Mesendoderm (in vitro differentiated cells): ENCODE results near the gene BEGAIN.

Experiments
- DNase-seq: peaks from one replicate; pipeline ENCODE4 v3.0.0; 2013
- H2AK5ac ChIP-seq: 2 replicates; pipeline ENCODE4 v1.6.1; 2013; ENCODE audit warnings: low read length, inconsistent platforms
- H2BK120ac ChIP-seq: 2 replicates; pipeline ENCODE4 v1.6.1; 2013; ENCODE audit warnings: low read depth, mild to moderate bottlenecking, low read length, moderate library complexity, mixed read lengths
- H2BK15ac ChIP-seq: replicated peaks from 2 replicates; pipeline ENCODE4 v1.6.1; 2013; ENCODE audit warnings: low read depth, mild to moderate bottlenecking, moderate library complexity
- H2BK5ac ChIP-seq: 2 replicates; pipeline ENCODE4 v1.6.1; 2013; ENCODE audit warnings: low read length, inconsistent platforms
- H3K18ac ChIP-seq: 2 replicates; pipeline ENCODE4 v1.6.1; 2013; ENCODE audit warnings: mild to moderate bottlenecking, low read length, mixed read lengths
- H3K23ac ChIP-seq: one replicate; pipeline ENCODE4 v1.6.1; 2013; ENCODE audit warnings: low read length
- H3K27ac ChIP-seq: 2 replicates; pipeline ENCODE4 v1.5.1; 2013; ENCODE audit warnings: low read depth, mild to moderate bottlenecking, inconsistent platforms, low read length, moderate library complexity
- H3K27me3 ChIP-seq: 2 replicates; pipeline ENCODE4 v1.6.1; 2013; ENCODE audit warnings: low read length, control low read depth, mild to moderate bottlenecking, inconsistent platforms; ENCODE audit not compliant: insufficient read depth, poor library complexity
- H3K36me3 ChIP-seq: 2 replicates; pipeline ENCODE4 v1.6.1; 2013; ENCODE audit warnings: low read length, inconsistent platforms; ENCODE audit not compliant: control insufficient read depth, insufficient read depth
- H3K4ac ChIP-seq: one replicate; pipeline ENCODE4 v1.6.1; 2013; ENCODE audit warnings: low read depth, mild to moderate bottlenecking, low read length, moderate library complexity
- H3K4me1 ChIP-seq: 2 replicates; pipeline ENCODE4 v1.6.1; 2013; ENCODE audit warnings: low read depth, low read length, inconsistent platforms; ENCODE audit not compliant: control insufficient read depth
- H3K4me2 ChIP-seq: 2 replicates; pipeline ENCODE4 v1.6.1; 2013; ENCODE audit warnings: low read length
- H3K4me3 ChIP-seq: 2 replicates; pipeline ENCODE4 v1.5.1; 2013; ENCODE audit warnings: mild to moderate bottlenecking, low read length
- H3K56ac ChIP-seq: one replicate; pipeline ENCODE4 v1.6.1; 2013; ENCODE audit warnings: low read length
- H3K79me1 ChIP-seq: 2 replicates; pipeline ENCODE4 v1.6.1; 2013; ENCODE audit warnings: low read length, inconsistent platforms
- H3K79me2 ChIP-seq: 2 replicates; pipeline ENCODE4 v1.6.1; 2013; ENCODE audit warnings: mild to moderate bottlenecking, low read length; ENCODE audit not compliant: control insufficient read depth, insufficient read depth
- H3K9ac ChIP-seq: 2 replicates; pipeline ENCODE4 v1.6.1; 2013; ENCODE audit warnings: low read length, inconsistent platforms
- H4K5ac ChIP-seq: one replicate; pipeline ENCODE4 v1.6.1; 2013; ENCODE audit warnings: low read length
- H4K8ac ChIP-seq: one replicate; pipeline ENCODE4 v1.6.1; 2013; ENCODE audit warnings: low read depth, mild to moderate bottlenecking, control low read depth, low read length, moderate library complexity
- WGBS: extraction: QIAGEN DNeasy Blood & Tissue Kit; methylation state at CpG from one replicate; pipeline ENCODE4 v1.1.7; 2013; ENCODE audit warnings: low lambda C conversion rate, missing lambda C conversion rate; ENCODE audit not compliant: insufficient coverage; ENCODE audit errors: extremely low coverage; 5-methylcytosine and 5-hydroxymethylcytosine counted together

BEGAIN gene

DNA sequence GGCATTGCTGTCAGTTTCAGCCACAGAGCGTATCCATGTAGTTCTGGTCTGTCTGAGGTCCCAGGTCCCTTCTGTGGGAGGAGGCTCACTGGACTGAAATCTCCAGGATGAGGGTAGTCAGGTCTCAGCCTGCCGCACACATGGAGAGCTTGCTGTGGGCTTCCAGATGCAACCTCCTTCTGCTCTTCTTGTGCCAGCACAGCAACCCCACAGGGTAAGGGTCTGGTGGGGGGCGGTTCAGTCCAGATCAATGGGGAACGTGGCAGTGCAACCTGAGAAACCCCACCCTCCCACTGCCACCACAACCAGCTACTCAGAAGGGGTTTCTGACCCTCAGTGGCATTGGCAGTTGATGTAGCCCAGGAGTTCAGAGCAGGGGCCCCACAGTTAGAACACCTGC is 61.2 kb downstream of the BEGAIN start:
- H3K27me3 ChIP-seq, result no peaks in the 10 kb centered on the region
- no peak overlapping the region for H2BK120ac ChIP-seq
- no CpG with 5 or more reads among the region's 4 CpGs for WGBS
- H3K27ac ChIP-seq, result no peak overlapping the region
- H2BK5ac ChIP-seq, result no peak overlapping the region
- H4K5ac ChIP-seq, result no peak overlapping the region
- H3K4ac ChIP-seq, result no peak overlapping the region
- no peaks in the 10 kb centered on the region for H3K36me3 ChIP-seq
- H4K8ac ChIP-seq, result no peak overlapping the region
- no peak overlapping the region for H3K18ac ChIP-seq
- H3K9ac ChIP-seq, result no peak overlapping the region
- no peaks in the 10 kb centered on the region for H3K4me1 ChIP-seq
- no peak overlapping the region for H3K4me3 ChIP-seq
- H2BK15ac ChIP-seq, result no peak overlapping the region
- no peak overlapping the region for H3K56ac ChIP-seq
- no peak overlapping the region for H2AK5ac ChIP-seq
- DNase-seq, result no peak
- H3K4me2 ChIP-seq, result no peak overlapping the region
- no peaks in the 10 kb centered on the region for H3K79me2 ChIP-seq
- H3K79me1 ChIP-seq, result no peaks in the 10 kb centered on the region
- no peak overlapping the region for H3K23ac ChIP-seq

DNA sequence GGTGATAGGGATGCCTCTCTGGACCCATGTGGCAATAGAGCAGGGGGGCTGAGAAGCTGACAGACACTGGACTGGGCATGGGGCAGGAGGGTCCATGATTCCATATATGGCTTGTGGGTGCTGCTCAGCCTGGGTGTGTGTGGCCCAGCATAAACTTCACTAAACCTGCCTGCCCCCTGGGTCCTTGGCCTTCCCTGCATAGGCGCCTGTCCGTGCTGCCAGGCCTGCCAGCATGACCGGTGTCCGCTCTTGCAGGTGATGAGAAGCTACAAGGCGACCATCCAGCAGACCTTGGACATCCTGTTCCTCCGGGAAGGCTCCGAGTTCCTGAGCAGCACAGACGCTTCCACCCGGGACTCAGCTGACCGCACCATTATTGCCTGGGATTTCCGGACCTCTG is 61.6 kb downstream of the BEGAIN start:
- no peak overlapping the region for H3K18ac ChIP-seq
- H4K8ac ChIP-seq, result no peak overlapping the region
- H3K36me3 ChIP-seq, result no peaks in the 10 kb centered on the region
- no peak overlapping the region for H2BK15ac ChIP-seq
- no peaks in the 10 kb centered on the region for H3K79me1 ChIP-seq
- no peak overlapping the region for H3K56ac ChIP-seq
- DNase-seq, result no peak
- no peak overlapping the region for H3K9ac ChIP-seq
- no peak overlapping the region for H3K4me2 ChIP-seq
- WGBS, result no CpG with 5 or more reads among the region's 11 CpGs
- H3K4me1 ChIP-seq, result no peaks in the 10 kb centered on the region
- no peak overlapping the region for H2AK5ac ChIP-seq
- no peaks in the 10 kb centered on the region for H3K27me3 ChIP-seq
- no peak overlapping the region for H2BK5ac ChIP-seq
- H3K4me3 ChIP-seq, result no peak overlapping the region
- no peaks in the 10 kb centered on the region for H3K79me2 ChIP-seq
- H3K4ac ChIP-seq, result no peak overlapping the region
- H2BK120ac ChIP-seq, result no peak overlapping the region
- no peak overlapping the region for H4K5ac ChIP-seq
- no peak overlapping the region for H3K27ac ChIP-seq
- no peak overlapping the region for H3K23ac ChIP-seq

DNA sequence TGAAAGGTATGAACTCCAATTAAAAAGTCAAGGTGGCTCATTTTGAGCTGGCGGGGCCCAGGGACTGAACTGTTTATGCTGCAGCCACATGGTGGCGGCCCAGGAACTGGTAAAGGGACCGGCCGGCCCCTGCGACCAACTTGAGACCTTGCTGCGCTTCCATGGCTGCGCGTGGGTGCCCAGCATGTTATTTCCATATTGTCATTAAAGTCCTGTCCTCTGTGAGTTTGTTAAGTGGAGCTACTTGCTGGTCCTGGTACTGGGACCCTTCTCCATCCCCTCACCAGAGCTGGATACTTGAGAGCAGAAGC is 62.3 kb downstream of the BEGAIN start:
- Histone ChIP-seq H2BK15ac (no peak overlapping the region), H3K36me3 (no peaks in the 10 kb centered on the region), H3K23ac (no peak overlapping the region), H3K9ac (no peak overlapping the region), H3K79me2 (no peaks in the 10 kb centered on the region), H3K27me3 (no peaks in the 10 kb centered on the region), H4K8ac (no peak overlapping the region), H3K4me3 (no peak overlapping the region), H4K5ac (no peak overlapping the region), H3K4me2 (no peak overlapping the region), H3K4me1 (no peaks in the 10 kb centered on the region), H3K27ac (no peak overlapping the region), H3K56ac (no peak overlapping the region), H3K18ac (no peak overlapping the region), H3K4ac (no peak overlapping the region), H2BK120ac (no peak overlapping the region), H2BK5ac (no peak overlapping the region), H2AK5ac (no peak overlapping the region), H3K79me1 (no peaks in the 10 kb centered on the region)
- no CpG with 5 or more reads among the region's 8 CpGs for WGBS
- DNase-seq, result peak; percentile 45

DNA sequence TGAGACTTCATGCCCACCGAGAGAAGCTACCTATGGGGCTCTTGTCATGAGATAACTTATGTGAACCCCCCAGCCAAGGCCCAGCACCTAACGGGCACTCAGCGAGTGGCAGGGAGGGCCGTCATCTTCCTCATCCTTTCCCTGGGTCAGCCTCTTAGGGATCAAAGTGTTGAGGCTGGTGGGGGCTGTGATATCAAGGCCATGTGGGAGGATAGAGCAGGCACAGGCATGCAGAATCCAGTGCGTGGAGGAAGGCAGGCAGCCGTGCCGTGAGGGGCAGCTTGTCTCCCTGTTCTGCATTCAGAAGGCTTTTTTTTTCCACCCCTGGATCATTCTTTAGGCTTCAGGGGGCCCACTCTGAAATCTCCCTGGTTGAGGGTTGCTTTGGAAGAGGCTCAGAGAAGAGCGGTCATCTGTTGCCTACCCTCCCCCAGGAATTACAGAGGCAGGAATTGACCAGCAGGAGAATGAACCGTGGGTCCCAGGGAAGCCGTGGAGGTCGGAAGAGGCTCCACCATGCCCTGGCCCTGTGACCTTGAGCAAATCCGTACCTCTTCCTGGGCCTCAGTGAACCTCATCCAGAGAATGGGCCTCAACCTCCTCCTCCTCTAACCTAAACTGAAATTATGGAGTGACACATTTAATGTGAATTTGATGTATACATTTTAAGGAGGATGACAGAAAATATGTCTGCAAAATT is 62.8 kb downstream of the BEGAIN start:
- Histone ChIP-seq H3K23ac (no peak overlapping the region), H2BK120ac (no peak overlapping the region), H4K5ac (no peak overlapping the region), H3K4me2 (no peak overlapping the region), H3K79me1 (no peaks in the 10 kb centered on the region), H3K9ac (no peak overlapping the region), H2AK5ac (no peak overlapping the region), H2BK5ac (no peak overlapping the region), H3K4me3 (no peak overlapping the region), H3K18ac (no peak overlapping the region), H4K8ac (no peak overlapping the region), H3K27ac (no peak overlapping the region), H3K27me3 (no peaks in the 10 kb centered on the region), H3K4ac (no peak overlapping the region), H3K79me2 (no peaks in the 10 kb centered on the region), H2BK15ac (no peak overlapping the region), H3K36me3 (no peaks in the 10 kb centered on the region), H3K4me1 (no peaks in the 10 kb centered on the region), H3K56ac (no peak overlapping the region)
- no peak for DNase-seq
- WGBS, result no CpG with 5 or more reads among the region's 12 CpGs

DNA sequence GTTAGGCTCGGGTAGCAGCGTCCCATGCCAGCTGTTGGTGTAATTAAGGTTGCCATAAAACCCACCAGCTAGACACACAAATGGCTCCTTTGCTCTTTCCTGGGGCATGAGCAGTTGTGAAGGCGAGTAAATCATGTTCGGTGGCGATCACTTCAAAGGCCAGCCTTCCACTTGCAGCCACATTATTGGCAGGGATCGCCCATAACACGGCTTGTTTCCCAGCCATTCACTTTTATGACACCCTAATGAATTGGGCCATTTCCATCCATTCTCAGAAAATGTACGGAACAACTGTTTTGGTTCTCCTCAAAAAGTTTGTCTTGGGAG is 63.4 kb downstream of the BEGAIN start:
- no peaks in the 10 kb centered on the region for H3K27me3 ChIP-seq
- H4K5ac ChIP-seq, result no peak overlapping the region
- H3K18ac ChIP-seq, result no peak overlapping the region
- no peaks in the 10 kb centered on the region for H3K79me1 ChIP-seq
- H2BK15ac ChIP-seq, result no peak overlapping the region
- no peak overlapping the region for H2AK5ac ChIP-seq
- no peak overlapping the region for H2BK5ac ChIP-seq
- no peak for DNase-seq
- H3K36me3 ChIP-seq, result no peaks in the 10 kb centered on the region
- H3K4me1 ChIP-seq, result no peaks in the 10 kb centered on the region
- H3K56ac ChIP-seq, result no peak overlapping the region
- H2BK120ac ChIP-seq, result no peak overlapping the region
- H3K4me2 ChIP-seq, result no peak overlapping the region
- H3K23ac ChIP-seq, result no peak overlapping the region
- no CpG with 5 or more reads among the region's 8 CpGs for WGBS
- H3K79me2 ChIP-seq, result no peaks in the 10 kb centered on the region
- no peak overlapping the region for H3K4me3 ChIP-seq
- H3K4ac ChIP-seq, result no peak overlapping the region
- no peak overlapping the region for H3K27ac ChIP-seq
- H3K9ac ChIP-seq, result no peak overlapping the region
- H4K8ac ChIP-seq, result no peak overlapping the region

DNA sequence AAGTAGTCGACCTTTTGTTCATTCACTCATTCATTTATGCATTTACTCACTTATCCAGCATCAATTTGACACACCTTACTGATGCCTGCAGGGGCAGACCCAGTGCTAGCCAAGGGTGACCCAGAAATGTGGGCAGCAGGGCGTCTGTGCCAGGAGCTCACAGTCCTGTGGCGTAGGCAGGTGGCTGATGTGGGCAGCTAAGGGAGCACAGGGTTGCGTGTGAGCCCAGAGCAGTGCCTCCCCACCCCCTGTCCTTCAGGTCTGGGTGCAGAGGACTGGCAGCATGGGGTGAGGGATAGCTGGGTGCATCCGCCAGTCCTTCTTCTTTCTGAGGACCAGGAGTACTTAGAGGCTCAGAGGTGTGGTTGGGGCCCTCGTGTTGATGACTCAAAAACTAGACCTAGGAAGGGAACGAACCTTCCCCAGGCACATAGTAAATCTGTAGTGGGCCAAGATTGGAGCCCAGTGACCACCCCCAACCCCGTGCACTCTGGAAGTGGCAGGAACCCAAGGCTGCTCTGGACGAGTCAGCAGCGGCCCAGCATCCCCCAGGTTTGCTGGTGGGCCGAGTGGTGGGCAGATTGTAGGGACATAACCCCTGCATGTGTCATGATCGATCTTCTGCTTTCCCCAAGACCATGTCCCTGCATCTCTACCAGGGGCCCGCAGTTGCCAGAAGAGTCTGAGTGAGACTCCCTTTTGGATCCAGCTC is 63.9 kb downstream of the BEGAIN start:
- WGBS, result no CpG with 5 or more reads among the region's 13 CpGs
- Histone ChIP-seq H3K27ac (no peak overlapping the region), H2BK15ac (no peak overlapping the region), H2BK120ac (no peak overlapping the region), H3K4ac (no peak overlapping the region), H3K79me2 (no peaks in the 10 kb centered on the region), H3K23ac (no peak overlapping the region), H2AK5ac (no peak overlapping the region), H3K36me3 (no peaks in the 10 kb centered on the region), H4K5ac (no peak overlapping the region), H3K27me3 (no peaks in the 10 kb centered on the region), H2BK5ac (no peak overlapping the region), H3K4me3 (no peak overlapping the region), H3K4me2 (no peak overlapping the region), H3K9ac (no peak overlapping the region), H3K4me1 (no peaks in the 10 kb centered on the region), H3K18ac (no peak overlapping the region), H4K8ac (no peak overlapping the region), H3K79me1 (no peaks in the 10 kb centered on the region), H3K56ac (no peak overlapping the region)
- no peak for DNase-seq
